Stimulated activated CD4-positive, alpha-beta T cell treated with anti-CD3 and anti-CD28 coated beads, Interleukin-2, amount 100 ng/mL, for 4 hours (primary cell): ENCODE measurements around the gene GOLGA7B.

ENCODE experiments used
- DNase-seq: peaks from one replicate; pipeline ENCODE4 v3.0.0-alpha.2; 2020; ENCODE audit warnings: low read depth

Gene GOLGA7B

GRCh38 chr10:97868134-97868685 is 18.6 kb downstream of the GOLGA7B start:
- DNase-seq = no peak

- peak; percentile 63 for DNase-seq
These were observed 19.7 kb downstream of the GOLGA7B start for GRCh38 chr10:97869091-97870042.

- no peak for DNase-seq
These were observed 21.3 kb downstream of the GOLGA7B start for GRCh38 chr10:97870990-97871389.

DNA sequence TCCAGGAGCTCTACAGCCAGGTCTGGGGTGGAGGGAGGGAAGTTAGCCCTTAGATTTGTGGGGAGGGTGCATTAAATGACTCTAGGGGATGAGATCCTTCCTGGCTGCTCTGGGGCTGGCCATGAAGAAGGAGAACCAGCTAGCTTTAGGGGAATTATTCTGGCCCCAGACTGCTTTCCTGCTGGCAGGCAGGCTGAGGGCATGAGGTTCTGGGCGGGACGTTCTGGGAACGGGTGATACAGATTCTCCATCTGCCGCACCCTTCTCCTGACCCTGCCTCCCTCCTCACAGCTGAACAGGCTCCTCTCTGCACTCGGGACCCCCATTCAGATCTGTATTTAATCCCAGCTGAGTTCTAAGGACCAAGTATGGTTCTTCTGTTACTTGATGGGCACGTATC is 23.9 kb downstream of the GOLGA7B start:
- DNase-seq = no peak

GRCh38 chr10:97874332-97874731 is 24.7 kb downstream of the GOLGA7B start:
- no peak for DNase-seq

GRCh38 chr10:97875391-97875790 is 25.7 kb downstream of the GOLGA7B start:
- no peak for DNase-seq

DNA sequence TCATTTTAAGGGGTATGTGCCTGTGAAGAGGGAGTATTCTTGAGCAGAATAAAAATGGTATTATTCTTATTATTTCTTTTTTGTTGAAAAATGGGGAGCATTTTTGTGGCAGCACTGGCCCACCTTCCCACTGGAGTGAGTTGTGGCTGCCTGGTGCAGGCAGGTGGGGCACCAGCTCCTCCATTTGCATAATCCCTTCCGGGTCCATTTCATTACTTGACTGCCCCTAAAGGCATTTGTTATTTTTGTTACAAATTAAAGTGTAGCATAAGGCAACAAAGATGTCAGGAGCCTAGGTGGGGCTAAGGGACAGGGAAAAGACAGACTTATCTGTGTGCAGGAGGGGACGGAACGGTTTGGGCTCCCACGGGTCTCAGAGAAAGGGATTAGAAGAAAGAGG is 26.8 kb downstream of the GOLGA7B start:
- no peak for DNase-seq

GRCh38 chr10:97879241-97879640 is 29.6 kb downstream of the GOLGA7B start:
- no peak for DNase-seq

DNA sequence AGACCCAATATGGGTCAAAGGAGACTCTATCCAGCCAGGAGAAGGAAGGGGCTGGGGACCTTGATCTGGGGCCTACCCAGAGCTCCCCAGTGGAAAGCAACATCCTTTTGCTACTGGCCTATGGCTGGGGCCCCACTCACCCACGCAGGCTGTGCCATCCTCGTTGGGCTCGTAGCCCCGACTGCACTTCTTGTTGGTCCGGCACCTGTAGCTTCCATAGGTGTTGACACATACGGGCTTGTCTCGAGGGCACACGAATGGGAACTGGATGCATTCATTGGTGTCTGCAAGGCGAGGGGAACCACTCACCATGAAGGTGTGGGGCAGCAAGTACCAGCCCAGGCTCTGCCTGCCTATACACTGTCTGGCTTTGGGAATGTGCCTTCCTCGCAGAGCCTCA is 30.5 kb downstream of the GOLGA7B start:
- no peak for DNase-seq

DNA sequence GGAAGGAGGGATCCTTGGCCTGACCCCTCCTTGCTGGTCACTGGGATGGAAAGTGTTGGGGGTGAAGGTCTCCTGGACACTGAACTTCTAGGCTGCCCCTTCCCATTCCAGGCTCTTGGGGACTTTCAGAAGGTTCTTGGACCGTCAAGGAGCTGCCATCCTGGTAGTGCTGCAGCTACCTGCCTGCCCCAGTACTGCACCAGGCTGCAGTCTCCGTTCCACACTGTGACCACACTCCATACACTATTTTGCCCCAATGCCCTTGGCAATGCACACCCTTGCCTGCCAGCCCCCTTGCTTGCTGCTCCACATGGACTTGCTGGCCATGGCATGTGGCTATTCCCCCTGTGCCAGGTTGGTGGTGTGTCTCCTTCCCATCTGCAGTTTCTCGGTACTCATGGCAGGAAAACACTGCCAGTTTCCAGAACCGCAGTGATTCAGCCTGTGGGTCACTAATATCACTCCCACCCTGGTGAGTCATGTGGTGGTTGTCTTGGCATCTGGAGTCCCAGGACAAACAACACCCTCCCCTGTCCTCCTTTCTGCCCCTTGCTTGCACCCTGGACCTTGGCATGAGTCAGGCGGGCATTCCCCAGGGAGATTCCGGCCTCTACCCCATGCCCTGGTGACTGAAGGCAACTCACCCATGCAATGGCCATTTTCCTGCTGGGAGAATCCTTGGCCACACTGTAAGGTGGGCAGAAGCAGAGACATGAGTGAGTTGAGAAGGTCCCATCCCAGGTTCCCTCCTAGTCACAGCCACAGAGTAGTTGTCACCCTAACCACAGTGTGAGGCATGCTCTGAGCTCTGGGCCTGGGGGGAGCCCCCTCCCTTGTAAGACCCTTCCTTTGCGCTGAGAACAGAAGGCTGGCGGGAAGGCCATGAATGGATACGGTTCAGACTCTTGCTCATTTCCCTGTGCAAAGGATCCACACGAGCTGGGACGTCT is 32.8 kb downstream of the GOLGA7B start:
- DNase-seq = no peak

- no peak for DNase-seq
These were observed 33.4 kb downstream of the GOLGA7B start for GRCh38 chr10:97883092-97883485.

GRCh38 chr10:97886286-97886685 is 36.6 kb downstream of the GOLGA7B start:
- DNase-seq = no peak

DNA sequence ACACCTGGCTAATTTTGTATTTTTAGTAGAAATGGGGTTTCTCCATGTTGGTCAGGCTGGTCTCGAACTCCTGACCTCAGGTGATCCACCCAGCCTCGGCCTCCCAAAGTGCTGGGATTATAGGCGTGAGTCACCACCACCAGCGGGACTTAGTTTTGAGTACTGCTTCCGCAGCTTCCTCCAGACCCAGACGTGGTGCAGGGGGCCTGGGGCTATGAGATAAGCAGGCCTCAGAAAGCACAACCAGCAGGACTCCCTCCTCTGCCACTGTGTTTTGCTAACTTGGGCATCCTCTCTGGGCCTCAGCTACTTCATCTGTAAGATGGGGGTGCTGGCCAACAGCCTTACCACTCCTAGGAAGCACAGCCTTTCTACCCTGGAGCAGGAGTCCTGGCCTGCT is 37.8 kb downstream of the GOLGA7B start:
- DNase-seq = no peak

DNA sequence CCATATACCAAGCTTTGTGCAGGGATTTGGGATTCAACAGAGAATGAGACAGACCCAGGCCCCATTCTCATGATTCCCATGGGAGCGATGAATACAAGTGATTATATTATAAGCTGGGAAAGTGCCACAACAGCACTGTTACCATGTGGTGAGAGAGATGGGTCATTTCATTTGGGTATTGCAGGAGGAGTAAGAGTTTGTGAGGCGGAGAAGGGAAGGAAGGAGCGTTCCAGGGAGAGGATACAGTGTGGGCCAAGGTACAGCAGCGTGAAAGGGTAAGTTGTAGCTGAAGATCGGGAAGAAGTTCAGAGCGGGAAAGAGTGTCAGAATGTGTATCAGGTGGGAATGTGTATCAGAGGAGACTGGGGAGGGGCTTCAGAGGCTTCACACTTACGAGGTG is 38.5 kb downstream of the GOLGA7B start:
- no peak for DNase-seq

GRCh38 chr10:97888641-97889262 is 39.1 kb downstream of the GOLGA7B start:
- DNase-seq = peak; percentile 6

DNA sequence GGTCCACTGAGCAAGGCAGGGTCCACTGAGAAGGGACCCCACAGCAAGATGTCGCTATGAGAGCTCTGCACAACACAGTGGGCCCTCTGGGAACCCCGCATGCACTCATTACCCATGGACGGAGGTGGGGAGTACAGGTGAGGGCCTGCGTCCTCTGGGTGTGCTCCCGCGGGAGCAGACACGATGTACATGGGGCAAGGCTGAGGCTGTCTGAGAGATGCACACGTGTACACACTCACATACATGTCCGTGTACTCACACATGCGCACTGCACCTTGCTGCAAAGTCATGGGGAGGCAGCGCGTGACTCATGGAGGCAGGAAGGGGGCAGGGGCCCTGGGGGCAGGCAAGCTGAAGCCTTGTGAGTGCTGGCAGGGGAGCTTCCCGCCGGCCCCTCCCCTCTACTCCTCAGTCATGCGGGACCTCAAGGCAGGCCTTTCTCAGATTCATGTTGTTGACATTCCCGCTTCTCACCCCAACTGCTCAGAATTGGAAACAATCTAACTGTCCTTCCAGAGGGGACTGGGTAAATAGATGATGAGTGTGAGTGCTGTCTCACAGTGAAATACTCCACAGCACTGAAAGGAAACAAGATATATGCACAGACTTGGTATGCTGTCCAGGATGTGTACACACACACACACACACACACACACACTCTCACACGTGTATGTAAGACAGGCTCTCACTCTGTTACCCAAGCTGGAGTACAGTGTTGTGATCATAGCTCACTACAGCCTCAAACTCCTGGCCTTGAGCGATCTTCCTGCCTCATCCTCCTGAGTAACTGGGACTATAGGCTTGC is 40.0 kb downstream of the GOLGA7B start:
- no peak for DNase-seq

DNA sequence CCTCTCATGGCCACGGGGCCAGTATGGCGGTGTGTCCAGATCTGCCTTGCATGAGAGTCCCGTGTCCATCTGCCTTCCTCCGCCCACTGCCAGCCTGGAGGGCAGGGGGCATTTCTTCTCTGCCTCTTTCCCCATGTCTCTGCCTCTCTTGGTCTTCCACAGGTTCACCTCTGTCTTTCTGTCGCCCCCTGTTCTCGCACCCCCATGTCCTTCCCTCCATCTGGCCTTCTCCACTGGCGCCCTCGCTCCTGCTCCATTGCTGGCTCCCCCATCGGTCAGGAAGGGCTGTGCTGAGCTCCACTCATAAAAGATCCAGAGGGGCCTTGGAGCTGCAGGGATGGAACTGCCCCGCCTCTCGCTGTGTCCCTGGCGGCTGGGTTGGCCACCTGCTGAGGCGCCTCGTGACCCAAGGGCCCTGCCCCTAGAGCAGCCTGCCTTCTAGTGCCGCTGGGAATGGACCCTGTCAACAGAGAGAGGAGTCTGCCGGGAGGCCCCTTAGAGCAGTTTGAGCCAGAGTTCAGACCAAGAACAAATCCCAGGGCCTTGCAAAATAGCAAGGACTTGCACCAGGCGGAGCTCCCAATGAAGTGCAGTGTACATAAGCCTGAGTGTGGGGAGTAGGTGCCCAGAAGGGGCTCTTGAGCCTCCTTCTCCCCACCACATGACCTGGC is 42.0 kb downstream of the GOLGA7B start:
- DNase-seq = no peak

- no peak for DNase-seq
These were observed 42.9 kb downstream of the GOLGA7B start for GRCh38 chr10:97892506-97892905.

DNA sequence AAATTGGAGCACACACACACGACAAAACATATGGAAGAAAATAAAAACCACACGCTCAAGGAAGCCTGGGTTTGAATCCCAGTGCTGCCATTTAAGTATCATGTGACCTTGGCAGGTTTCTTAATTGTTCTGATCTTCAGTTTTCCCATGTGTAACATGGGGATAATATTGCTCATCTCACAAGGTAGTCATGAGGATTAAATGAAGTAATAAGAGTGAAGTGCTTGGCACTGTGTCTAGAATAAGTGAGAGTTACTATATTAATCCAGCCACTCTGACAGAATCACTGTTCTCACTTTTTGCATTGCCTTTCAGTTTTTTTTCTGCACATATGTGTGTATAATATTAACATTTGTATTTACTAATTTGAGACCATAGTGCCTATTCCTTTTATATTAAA is 43.3 kb downstream of the GOLGA7B start:
- DNase-seq = no peak

- DNase-seq = no peak
These were observed 44.4 kb downstream of the GOLGA7B start for GRCh38 chr10:97894092-97894491.

DNA sequence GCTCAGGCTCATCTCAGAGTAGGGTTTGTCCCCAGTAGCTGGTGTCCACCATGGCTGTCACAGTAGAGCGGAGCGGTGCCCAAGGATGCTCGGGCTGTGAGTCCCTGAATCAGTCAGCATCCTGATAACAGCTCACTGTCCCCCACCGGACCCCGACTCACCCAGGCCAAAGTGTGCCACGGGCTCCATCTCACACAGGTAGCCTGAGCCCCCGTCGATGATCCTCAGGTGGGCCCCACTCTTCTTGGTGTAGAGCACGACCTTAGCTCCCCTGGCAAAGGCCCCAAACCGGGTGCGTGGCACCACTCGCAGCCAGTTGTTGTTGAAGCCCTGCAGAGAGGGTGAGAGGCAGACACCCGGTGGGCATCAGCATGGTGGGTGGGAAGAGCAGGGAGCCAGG is 45.4 kb downstream of the GOLGA7B start:
- DNase-seq = no peak
